Left kidney (tissue), 2 donors: Measurements from ENCODE around the gene SPEF1. TPM values are rescaled to one million over a fixed set of nuclear protein-coding genes. Genes with fewer than 3 reads are reported as not detected.

Experiments
- DNase-seq: peaks from one replicate; pipeline ENCODE4 v3.0.0-alpha.2; 2013
- polyA plus RNA-seq: library from polyadenylated mRNA; unstranded; fragments of 120-200 nt; gene quantifications from one replicate; pipeline ENCODE4 v1.2.1, GENCODE V29; 2013; ENCODE audit not compliant: insufficient read length

The SPEF1 gene
- polyA plus RNA-seq, 1 donor: 1.7 TPM

- DNase-seq: no peak
Measured at GRCh38 chr20:3748073-3748472, 33.2 kb downstream of the SPEF1 start.

DNA sequence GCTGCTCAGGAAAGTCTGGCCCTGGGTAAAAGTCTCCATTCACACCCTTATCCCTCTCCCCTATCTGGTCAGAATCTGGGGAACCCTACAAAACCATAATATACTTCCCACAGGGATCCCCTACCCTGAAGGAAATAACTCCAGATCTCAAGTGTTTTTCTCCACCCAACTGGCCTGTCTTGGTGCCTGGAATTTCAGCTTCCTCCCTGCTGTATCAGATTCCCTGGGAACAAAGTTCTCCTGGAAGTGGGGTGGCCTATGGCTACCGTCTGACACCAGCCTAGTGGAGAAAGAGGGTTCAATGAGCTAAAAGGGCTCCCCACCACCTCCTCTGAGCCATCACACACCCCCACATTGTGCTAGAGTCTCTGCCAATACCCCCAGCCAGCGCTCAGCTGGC, 33.8 kb downstream of the SPEF1 start:
- no peak for DNase-seq

GRCh38 chr20:3745686-3746173, 35.5 kb downstream of the SPEF1 start:
- DNase-seq: no peak

DNA sequence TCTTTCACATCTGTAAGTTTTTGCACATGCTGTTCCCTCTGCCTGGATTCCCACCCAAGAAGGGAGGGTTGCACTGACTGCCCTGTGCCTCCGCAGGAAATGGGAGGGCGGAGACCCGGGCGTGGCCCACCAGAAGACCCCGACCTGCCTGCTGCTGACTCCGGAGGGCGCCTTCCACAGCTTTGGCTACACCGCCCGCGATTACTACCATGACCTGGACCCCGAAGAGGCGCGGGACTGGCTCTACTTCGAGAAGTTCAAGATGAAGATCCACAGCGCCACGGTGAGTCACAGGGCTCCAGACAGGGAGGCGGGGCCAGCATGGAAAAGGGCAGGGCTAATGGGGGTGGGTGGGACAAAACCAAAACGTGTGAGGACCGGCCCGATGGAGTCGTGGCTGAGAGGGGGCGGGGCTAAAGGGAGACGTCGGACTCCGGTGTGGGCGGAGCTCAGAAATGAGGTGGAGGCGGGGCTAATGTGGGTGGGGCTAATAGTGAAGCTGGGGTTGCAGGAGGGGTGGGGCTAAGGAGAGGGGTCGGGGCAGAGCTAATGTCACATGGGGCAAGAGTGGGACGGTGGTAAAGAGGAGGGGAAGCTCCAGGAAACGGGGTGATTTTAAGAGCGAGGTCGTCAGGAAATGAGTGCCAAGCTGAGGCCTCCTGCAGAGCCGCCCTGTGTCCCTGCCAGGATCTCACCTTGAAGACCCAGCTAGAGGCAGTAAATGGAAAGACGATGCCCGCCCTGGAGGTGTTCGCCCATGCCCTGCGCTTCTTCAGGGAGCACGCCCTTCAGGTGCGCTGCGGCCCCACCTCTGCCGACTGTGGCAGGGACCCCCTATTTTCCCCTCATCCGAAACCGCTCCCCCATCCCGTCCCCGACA, 36.2 kb downstream of the SPEF1 start:
- DNase-seq: no peak

GRCh38 chr20:3744037-3744436, 37.2 kb downstream of the SPEF1 start:
- no peak for DNase-seq

DNA sequence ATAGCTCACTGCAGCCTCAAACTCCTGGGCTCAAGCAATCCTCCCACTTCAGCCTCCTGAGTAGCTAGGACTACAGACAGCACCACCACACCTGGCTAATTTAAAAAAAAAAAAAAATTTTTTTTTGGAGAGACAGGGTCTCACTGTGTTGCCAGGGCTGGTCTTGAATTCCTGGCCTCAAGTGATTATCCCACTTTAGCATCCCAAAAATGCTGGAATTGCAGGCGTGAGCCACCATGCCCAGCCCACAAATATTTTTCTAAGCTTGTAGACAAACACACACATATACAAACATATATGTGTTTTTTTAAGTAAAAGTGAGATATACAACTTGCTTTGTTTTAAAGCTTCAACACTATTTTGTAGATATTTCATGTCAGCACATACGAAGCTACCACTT, 38.0 kb downstream of the SPEF1 start:
- no peak for DNase-seq

- DNase-seq: no peak
Measured at GRCh38 chr20:3741836-3742458, 39.3 kb downstream of the SPEF1 start.

DNA sequence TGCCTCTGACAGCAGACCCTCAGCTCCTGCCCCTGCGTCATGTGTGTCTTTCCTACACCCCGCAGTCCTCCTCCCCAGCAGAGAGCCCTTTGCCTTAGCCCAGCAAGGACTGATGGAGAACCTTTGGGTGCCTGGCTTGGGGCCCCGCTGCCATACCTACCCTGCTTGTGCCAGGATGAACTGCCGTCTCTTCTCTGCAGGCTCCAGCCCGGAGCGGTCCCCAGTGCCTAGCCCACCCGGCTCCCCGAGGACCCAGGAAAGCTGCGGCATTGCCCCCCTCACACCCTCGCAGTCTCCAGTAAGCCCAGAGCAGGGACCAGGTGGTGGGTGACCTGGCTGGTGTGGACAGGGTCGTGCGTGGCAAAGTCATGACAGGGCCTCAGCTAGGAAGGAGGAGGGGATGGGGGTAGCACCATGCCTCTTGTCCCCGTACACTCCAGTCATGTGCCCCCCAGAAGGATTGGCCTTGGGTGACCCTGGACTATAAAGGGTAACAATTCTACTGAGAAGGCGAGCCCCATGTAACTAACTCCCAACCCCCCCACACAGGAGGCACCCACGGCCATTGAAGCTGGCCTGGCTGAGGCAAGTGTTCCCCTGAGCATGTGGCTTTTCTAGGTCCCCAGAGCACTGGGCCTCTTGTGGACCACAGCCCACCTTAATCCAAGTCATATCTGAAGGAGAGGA, 40.5 kb downstream of the SPEF1 start:
- DNase-seq: no peak

DNA sequence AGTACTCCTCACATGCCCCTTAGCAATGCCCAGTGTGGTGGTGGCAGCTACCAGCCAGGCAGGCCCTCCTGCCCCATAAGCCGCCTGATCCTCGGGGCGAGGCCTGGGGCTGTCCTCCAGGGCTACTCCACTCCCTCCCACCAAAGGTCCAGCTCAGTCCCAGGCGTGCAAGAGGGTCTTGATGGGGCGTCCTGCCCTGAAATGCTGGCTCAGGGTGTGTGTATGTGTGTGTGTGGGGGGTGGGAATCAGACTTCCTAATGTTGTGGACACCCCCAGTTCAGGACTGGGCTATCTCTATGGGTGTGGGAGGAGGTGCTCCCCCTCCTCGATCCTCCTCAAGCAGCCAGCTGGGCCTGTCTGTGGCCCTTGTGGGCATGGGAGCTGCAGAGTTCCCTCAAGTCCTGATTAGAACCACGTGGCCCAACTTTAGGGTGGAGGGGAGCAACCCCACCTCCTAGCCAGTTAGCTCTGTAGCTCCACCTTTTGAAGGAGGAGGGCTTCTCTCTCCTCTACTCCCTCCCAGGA, 41.3 kb downstream of the SPEF1 start:
- no peak for DNase-seq

DNA sequence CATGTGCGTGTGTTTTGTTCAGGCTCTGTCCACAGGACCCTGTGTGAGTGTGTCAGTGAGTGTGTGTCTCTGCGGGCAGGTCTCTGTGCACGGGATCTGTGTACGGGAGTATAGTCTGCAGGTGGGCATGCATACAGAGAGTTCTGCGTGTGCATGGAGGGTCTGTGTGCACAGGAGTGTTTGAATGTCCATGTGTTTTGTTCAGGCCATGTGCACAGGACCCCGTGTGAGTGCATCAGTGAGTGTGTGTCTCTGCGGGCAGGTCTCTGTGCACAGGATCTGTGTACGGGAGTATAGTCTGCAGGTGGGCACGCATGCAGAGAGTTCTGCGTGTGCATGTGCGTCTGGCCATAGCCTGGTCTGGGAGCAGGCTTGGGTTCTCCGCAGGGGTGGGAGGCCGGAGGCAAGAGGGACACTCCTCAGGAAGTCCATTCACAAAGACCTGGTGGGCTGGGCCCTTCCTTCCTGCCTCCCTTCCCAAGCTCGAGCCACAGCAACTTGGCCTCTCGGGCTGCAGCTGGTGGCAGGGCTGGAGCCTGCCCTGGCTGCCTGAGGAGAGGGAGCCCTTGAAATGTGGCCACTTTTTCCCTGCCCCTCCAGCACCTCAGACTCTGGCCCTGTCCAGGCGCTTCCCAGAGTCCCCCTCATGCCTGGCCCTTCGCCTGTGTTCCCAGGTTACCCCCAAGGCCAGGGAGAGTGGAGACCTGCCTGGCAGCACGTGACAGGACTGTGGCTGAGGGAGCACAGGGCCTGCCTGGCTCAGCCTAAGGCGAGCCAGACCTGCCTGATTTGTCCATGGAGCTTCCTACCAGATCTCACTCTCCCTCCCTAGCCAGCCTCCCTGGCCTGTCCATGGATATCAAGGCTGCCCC, 42.0 kb downstream of the SPEF1 start:
- DNase-seq: no peak

DNA sequence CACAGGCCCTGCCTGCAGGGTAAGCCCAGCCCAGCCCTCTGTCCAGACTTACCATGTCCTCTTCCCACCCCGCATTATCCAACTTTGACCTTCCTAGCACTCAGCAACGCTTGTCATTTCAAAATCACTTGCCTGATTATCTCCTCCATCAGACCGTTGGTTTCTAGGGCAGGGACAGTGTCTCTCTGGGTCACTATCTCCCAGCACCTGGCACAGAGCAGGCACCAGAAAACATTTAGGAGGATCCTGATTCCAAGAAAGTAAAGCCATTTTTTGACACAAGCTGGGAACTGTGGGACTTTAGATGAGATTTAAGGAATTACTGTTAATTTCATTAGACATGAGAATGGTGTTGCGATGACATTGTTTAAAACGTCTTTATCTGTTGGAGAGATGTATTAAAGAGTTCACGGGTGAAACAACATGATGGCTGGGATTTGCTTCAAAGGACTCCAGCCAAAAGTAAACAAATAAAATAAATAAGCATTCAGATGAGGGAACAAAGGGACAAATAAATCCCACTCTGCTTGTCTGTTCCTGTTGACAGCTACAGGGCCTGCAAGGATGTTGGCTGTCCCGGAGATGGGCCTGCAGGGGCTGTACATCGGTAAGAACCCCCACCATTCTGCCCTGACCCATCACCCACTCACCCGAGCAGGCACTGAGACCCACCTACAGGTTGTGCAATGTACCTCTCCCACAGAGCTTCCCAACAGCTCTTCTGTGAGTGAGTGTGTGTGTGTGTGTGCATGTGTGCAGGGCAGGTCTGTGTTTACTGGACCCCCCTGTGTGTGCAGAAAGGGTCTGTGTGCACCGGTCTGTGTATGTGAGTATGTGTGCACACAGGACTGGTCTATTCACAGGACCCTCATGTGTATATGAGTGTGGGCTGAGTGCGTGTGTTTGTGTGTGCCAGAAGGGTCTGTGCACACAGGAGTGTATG, 42.9 kb downstream of the SPEF1 start:
- DNase-seq: no peak

DNA sequence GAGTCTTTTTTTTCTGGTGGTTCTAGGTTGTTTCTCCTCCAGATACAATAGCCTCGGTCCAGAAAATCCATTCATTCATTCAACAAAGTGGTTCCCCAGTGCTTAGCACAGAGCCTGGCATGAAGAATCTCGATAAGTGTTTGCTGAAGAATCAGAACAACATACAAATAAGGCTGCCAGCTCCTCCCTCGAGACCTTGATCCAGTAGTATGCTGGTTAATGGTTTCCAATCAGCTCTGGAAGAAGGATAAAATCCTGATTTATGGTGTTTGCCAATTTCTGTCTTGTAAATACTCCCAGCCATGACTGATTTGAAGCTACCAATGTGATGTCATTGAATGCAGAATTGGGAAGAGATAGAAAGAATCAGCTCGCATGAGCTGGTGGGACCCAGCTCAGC, 45.5 kb downstream of the SPEF1 start:
- no peak for DNase-seq

DNA sequence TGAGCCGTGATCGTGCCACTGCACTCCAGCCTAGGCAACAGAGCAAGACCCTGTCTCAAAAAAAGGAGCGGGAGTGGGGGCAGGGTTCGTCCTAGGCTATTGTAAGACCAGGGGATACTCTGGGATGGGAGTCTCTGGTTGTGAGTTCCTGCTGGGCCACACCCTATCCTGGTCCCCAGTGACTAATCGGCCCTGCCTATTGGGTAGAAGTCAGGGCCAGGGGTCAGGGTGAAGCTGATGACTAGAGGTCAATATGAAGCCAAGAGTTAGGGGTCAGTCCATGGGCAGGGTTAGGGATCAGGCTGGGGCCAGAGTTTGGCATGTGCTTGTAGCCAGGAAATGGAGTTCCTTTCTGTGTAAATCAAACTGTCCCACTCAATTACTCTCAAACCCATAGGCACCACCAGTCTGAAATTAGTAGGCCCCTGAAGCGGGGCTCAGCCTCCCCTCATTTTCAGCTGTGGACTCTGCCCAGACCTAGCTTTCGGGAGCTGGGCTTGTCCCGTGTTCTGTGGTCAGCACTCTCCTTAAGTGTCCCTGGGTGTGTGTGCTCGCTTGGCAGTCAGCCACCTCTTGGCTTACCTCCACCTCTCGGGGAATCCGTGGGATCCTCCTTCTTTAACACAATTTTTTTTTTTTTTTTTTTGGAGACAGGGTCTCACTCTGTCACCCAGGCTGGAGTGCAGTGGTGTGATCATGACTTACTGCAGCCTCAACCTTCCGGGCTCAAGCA, 47.0 kb downstream of the SPEF1 start:
- no peak for DNase-seq

DNA sequence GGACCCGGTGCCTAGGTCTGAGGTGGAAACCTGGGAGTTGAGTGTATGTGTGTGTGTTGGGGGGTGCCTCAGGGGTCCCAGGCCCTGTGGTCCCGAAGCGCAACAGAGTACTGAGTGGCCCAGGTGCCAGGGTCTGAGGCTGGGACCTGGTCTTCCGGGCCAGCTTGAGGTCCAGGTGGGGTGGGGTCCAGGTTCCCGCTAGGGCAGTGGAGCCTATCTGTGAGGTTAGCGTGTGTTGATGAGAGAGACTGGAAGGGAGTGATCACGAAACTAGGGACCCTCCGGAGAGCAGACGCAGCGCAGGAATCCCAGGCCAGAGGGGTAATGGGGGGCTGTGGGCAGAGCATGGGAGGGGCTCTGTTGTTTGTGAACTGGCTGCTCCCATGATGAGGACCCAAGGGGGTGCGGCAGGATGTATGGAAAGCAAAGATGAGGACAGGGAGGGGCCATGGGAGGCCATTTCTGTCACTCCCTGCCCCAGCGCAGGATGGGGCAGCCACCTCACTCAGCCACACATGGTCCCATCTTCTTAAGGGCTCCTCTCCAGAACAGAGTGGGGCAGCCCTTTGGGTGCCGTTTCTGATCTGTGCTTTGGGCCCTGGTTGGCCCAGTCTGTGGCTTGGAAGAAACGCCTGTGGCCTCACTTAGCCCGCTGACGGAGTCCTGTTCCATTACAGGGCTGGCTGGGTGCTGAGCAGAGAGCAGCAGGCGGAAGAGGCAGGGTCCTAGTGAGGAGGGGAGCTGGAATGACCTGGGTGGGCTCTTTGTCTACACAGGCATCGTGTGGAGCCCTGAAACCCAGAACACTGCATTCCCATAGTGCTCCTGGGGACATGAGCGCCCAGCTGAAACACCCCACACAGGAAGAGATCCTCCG, 47.9 kb downstream of the SPEF1 start:
- no peak for DNase-seq

DNA sequence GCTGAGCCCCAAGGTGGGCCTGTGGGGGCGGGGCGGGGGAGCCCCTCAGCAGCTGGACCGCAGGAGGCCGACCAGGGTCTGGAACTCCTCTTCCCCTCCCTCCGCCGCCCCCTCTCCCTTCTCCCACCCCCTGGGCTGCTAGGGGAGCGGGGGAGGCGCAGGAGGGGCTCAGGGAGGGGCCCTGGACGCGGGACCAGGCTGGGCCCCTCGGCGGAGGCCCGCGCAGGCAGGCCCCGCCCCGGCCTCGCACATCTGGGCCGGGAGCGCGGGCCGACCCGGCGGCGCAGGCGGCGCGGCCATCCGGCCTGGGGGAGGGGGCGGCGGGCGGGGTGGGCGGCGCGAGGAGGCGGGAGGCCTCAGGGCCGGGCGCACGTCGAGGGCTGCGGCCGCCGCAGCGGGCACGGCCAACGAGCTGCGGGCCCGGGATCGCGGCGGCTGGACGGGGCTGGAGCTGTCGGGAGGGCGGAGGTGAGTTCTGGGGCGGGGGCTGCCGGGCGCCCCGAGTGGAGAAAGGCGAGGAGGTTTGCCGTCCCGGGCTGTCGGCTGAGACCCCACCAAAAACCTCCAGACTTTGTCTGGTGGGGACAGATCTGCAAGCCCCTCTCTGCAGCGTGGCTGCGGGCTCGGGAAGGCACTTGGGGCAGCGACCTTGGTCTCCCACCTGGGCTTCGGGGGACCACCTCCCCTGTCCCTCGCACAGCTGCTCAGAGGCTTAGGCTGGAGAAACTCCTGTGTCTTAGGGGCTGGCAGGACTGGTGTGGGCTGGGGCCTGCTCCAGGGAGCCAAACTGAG, 48.7 kb downstream of the SPEF1 start, which contains the start of gene HSPA12B:
TSS of gene HSPA12B (plus strand) at position 359 of the 792 bp plus-strand sequence. CDS start 5,990 bp downstream, outside the sequence.
- peak; percentile 61 for DNase-seq

DNA sequence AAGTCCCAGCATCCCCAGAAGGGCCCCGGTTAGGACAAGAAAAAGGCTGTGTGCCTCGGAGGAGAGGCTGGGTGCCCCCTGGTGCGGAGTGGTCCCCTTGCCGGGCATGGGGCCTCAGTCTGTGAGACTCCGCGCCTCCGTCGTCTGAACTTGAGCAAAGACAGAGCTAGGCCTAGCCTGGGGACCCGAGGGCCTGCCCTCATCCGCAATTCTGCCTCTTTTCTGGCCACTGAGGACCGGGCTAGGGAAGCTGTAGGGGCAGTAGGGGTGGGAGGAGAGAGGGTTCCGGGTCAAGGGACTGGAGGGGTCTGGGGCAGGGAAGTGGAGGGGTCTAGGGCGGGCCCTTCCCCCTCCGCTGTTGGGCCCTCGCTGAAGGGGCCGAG, 49.3 kb downstream of the SPEF1 start:
- no peak for DNase-seq

- DNase-seq: no peak
Measured at GRCh38 chr20:3730803-3731672, 50.2 kb downstream of the SPEF1 start.
